Body of pancreas (tissue), 4 donors: ENCODE results near the gene EPB41L5.

Experiments used
- CTCF ChIP-seq, 7 experiments: fragments of 450-650 bp in 4 of 7; fragments of 200-600 bp in 3 of 7; sonication (generic) in 3 of 7; IDR thresholded peaks; one replicate each; pipeline ENCODE4 v1.5.1; 2016 to 2019; ENCODE audit warnings: antibody characterized with exemption in 7 of 7
- POLR2A ChIP-seq, 3 donors: fragments of 450-650 bp; IDR thresholded peaks; one replicate each; pipeline ENCODE4 v1.6.1; 2016; ENCODE audit warnings: antibody characterized with exemption in 3 of 3, mild to moderate bottlenecking in 2 of 3

GRCh38 chr2:120204022-120204405 is 191.1 kb downstream of the EPB41L5 start:
- TF ChIP-seq CTCF (IDR thresholded peaks at IDR 0.05) (no peak), POLR2A (IDR thresholded peaks at IDR 0.05) (no peak)
